Endothelial cell of umbilical vein (primary cell): ENCODE measurements around the gene ARHGAP11B.
"Not testable (repeated sequence)": the region's sequence is repeated elsewhere in the genome, so short reads cannot be mapped to it uniquely, and the experiment has no call there.

Experiments used
- BruUV-seq: library from RNA; stranded (reverse); fragments of 400-500 nt; replicated peaks from 2 replicates; lab custom pipeline; 2021; lab: Mats Ljungman, UMichigan
- CTCF ChIA-PET: fragments of 300-600, 350-600 bp; sonication (Branson Sonifier 250); formaldehyde crosslinking; loops from one replicate; lab custom pipeline; 2021; ENCODE audit warnings: antibody characterized with exemption, inconsistent platforms; lab: Charles Lee
- POLR2A ChIA-PET: fragments of 300-600, 350-600 bp; sonication (Branson Sonifier 250); formaldehyde crosslinking; loops from one replicate; lab custom pipeline; 2021; ENCODE audit warnings: antibody characterized with exemption, inconsistent platforms; lab: Charles Lee
- DNase-seq: peaks from one replicate; pipeline ENCODE4 v3.0.0-alpha.2; 2011; ENCODE audit warnings: low read depth, low spot score
- FAIRE-seq: peaks from 2 replicates; lab custom pipeline; 2011; peaks lifted over from hg19 to GRCh38; lab: Jason Lieb, UNC
- H2AFZ ChIP-seq: 2 replicates; pipeline ENCODE4 v1.6.0; 2012; ENCODE audit warnings: low read depth, low read length, control low read depth, inconsistent platforms
- H3K27ac ChIP-seq: 2 replicates; pipeline ENCODE4 v1.5.1; 2011; ENCODE audit warnings: low read depth, mild to moderate bottlenecking, control low read depth, low read length, moderate library complexity; ENCODE audit not compliant: insufficient read depth
- H3K27me3 ChIP-seq, 2 experiments: 2 replicates each; pipeline versions ENCODE4 v1.6.0 to v1.6.1; 2011; ENCODE audit warnings: low read length in 2 of 2, mixed read lengths in 1 of 2; ENCODE audit not compliant: control insufficient read depth in 2 of 2, insufficient read depth in 2 of 2
- H3K36me3 ChIP-seq, 2 experiments: 2 replicates in 1 of 2; 3 replicates in 1 of 2; pipeline ENCODE4 v1.5.1; 2011; ENCODE audit warnings: low read length in 2 of 2, mild to moderate bottlenecking in 1 of 2, moderate library complexity in 1 of 2; ENCODE audit not compliant: control insufficient read depth in 2 of 2, insufficient read depth in 2 of 2; ENCODE audit errors: extremely low read depth in 1 of 2
- H3K4me1 ChIP-seq: 3 replicates; pipeline ENCODE4 v1.5.1; 2011; ENCODE audit warnings: mild to moderate bottlenecking, low read length; ENCODE audit not compliant: control insufficient read depth, insufficient read depth; ENCODE audit errors: extremely low read depth
- H3K4me2 ChIP-seq: 2 replicates; pipeline ENCODE4 v1.6.1; 2011; ENCODE audit warnings: low read length, control low read depth, mixed read lengths; ENCODE audit not compliant: insufficient read depth
- H3K4me3 ChIP-seq, 3 experiments: fragments of 200-600 bp in 1 of 3; sonication (generic), shearing (Covaris generic) in 1 of 3; replicated peaks in 1 of 3; 2 replicates each; pipeline ENCODE4 v1.5.1; 2011 to 2016; ENCODE audit warnings: control low read depth in 3 of 3, low read length in 3 of 3, mild to moderate bottlenecking in 2 of 3, inconsistent platforms in 1 of 3, low read depth in 1 of 3, moderate library complexity in 1 of 3; ENCODE audit not compliant: insufficient read depth in 1 of 3
- H3K79me2 ChIP-seq: 2 replicates; pipeline ENCODE4 v1.6.0; 2012; ENCODE audit warnings: low read length, inconsistent platforms; ENCODE audit not compliant: control insufficient read depth, insufficient read depth
- H3K9ac ChIP-seq: replicated peaks from 2 replicates; pipeline ENCODE3; 2011; ENCODE audit warnings: low read length, control low read depth; ENCODE audit not compliant: insufficient read depth; ENCODE audit errors: extremely low read depth
- H3K9me1 ChIP-seq: replicated peaks from 3 replicates; pipeline ENCODE4 v1.6.0; 2011; ENCODE audit warnings: mild to moderate bottlenecking, low read length; ENCODE audit not compliant: control insufficient read depth, insufficient read depth; ENCODE audit errors: extremely low read depth
- H3K9me3 ChIP-seq: replicated peaks from 2 replicates; pipeline ENCODE4 v1.5.1; 2012; ENCODE audit warnings: low read length, inconsistent platforms; ENCODE audit not compliant: control insufficient read depth, insufficient read depth
- H4K20me1 ChIP-seq: replicated peaks from 2 replicates; pipeline ENCODE3; 2011; ENCODE audit warnings: mild to moderate bottlenecking, low read length; ENCODE audit not compliant: control insufficient read depth, insufficient read depth; ENCODE audit errors: extremely low read depth
- dilution Hi-C: fragments of 300-500 bp; cut with MboI; formaldehyde crosslinking; loops from one replicate; pipeline ENCODE4 v1.15.0; 2019; ENCODE audit warnings: low sequenced_read_pairs; ENCODE audit not compliant: extremely low pct_ligation_motif_present
- intact Hi-C: fragments of 100-400 bp; cut with micrococcal nuclease; formaldehyde crosslinking; loops from one replicate; pipeline ENCODE4 v1.10.0; 2022
- long read RNA-seq: library from polyadenylated mRNA; stranded (forward); transcript quantifications from one replicate; pipeline ENCODE4 v2.0.0, GENCODE V29; 2021

ARHGAP11B gene
- long read RNA-seq, partial matches to known transcripts, result 2 of 3 reads
- long read RNA-seq, other reads (novel, unspliced or antisense), result 1 of 3 reads

GRCh38 chr15:30625436-30626193, at the start of gene ARHGAP11B:
Gene ARHGAP11B (plus strand): TSS chr15:30626128.
- H3K27me3 ChIP-seq, BruUV-seq, intact Hi-C loops, H3K36me3 ChIP-seq, CTCF ChIA-PET, H3K4me1 ChIP-seq, H3K9me3 ChIP-seq, dilution Hi-C loops, H3K9me1 ChIP-seq, H4K20me1 ChIP-seq, POLR2A ChIA-PET: not testable (repeated sequence)
- FAIRE-seq (peak; percentile 94), DNase-seq (peak; percentile 96)
- Histone ChIP-seq H3K4me2 (peak within 1 kb of the TSS; percentile 85), H3K4me3 (peak within 1 kb of the TSS; percentile 56 to 88 (median 85)), H2AFZ (peak within 1 kb of the TSS; percentile 96), H3K27ac (peak within 1 kb of the TSS; percentile 99), H3K79me2 (peaks cover 44% of the 10 kb centered on the region), H3K9ac (peak within 1 kb of the TSS; percentile 93)

DNA sequence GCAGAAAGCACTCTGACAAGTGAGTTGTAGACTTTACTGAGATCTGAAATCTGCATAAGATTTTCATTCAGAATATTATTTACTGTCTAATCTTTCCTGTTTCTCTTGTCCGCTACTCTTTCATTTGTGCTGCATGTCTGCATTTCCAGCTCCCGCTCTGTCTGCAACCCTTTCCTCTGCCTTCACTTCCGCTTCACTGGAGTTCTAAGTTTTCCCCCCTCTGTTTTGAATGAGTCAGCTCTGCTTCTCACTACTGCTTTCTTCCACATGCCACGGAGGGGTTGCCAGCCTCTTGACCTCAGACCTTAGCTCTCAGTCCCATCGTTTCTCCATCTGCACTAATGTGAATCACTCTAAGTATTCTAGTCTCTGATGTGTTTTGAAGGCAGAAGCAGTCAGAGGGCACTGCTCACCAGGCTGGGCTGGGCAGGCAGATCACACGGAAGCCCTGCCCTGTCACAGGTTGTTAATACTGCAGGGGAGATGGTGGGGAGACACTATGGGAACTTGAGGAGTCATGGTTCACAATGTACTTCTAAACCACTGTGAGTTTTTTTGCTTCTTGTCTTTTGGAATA, 46.4 kb upstream of the ARHGAP11B start:
- CTCF ChIA-PET, FAIRE-seq, H3K9me3 ChIP-seq, intact Hi-C loops, H4K20me1 ChIP-seq, H3K27me3 ChIP-seq, BruUV-seq, H3K4me2 ChIP-seq, dilution Hi-C loops, H3K9ac ChIP-seq, H3K4me3 ChIP-seq, H3K36me3 ChIP-seq, H3K27ac ChIP-seq, H2AFZ ChIP-seq, POLR2A ChIA-PET, H3K9me1 ChIP-seq, DNase-seq, H3K4me1 ChIP-seq, H3K79me2 ChIP-seq: not testable (repeated sequence)

GRCh38 chr15:30580716-30581115, 45.2 kb upstream of the ARHGAP11B start:
- H3K79me2 ChIP-seq, H2AFZ ChIP-seq, FAIRE-seq, H3K4me2 ChIP-seq, H3K4me3 ChIP-seq, H3K36me3 ChIP-seq, H3K27ac ChIP-seq, intact Hi-C loops, H3K27me3 ChIP-seq, BruUV-seq, DNase-seq, dilution Hi-C loops, H3K4me1 ChIP-seq, H4K20me1 ChIP-seq, H3K9ac ChIP-seq, H3K9me3 ChIP-seq, CTCF ChIA-PET, H3K9me1 ChIP-seq, POLR2A ChIA-PET: not testable (repeated sequence)

GRCh38 chr15:30598953-30599352, 27.0 kb upstream of the ARHGAP11B start:
- H3K4me3 ChIP-seq, dilution Hi-C loops, H3K4me2 ChIP-seq, BruUV-seq, H3K9ac ChIP-seq, H4K20me1 ChIP-seq, H3K27me3 ChIP-seq, H3K9me3 ChIP-seq, H2AFZ ChIP-seq, FAIRE-seq, CTCF ChIA-PET, intact Hi-C loops, H3K27ac ChIP-seq, DNase-seq, POLR2A ChIA-PET, H3K79me2 ChIP-seq, H3K36me3 ChIP-seq, H3K9me1 ChIP-seq, H3K4me1 ChIP-seq: not testable (repeated sequence)
